WTC11 (cell line): ENCODE data around the gene DUSP9. TPM values are rescaled to one million over a fixed set of nuclear protein-coding genes. Genes with fewer than 3 reads are reported as not detected.

Source experiments
- ATAC-seq: fragments of 200-7000 bp; cut with Tn5 transposase; 2 replicates; pipeline ENCODE4 v1.10.0; 2021; ENCODE audit warnings: mild to moderate bottlenecking, moderate library complexity
- CTCF ChIA-PET: fragments of 300-600 bp; sonication (Branson Sonifier 250); formaldehyde crosslinking; loops from one replicate; lab custom pipeline; 2021; ENCODE audit warnings: antibody characterized with exemption; lab: Charles Lee
- POLR2A ChIA-PET: fragments of 350-600 bp; sonication (Branson Sonifier 250); formaldehyde crosslinking; loops from one replicate; lab custom pipeline; 2021; ENCODE audit warnings: antibody characterized with exemption; lab: Charles Lee
- DNase-seq: peaks from one replicate; pipeline ENCODE4 v3.0.0; 2021; ENCODE audit warnings: low spot score
- H3K27ac Mint-ChIP-seq: 2 replicates; pipeline ENCODE4 v1.8.0; 2021; ENCODE audit warnings: mixed read lengths
- H3K27me3 Mint-ChIP-seq: 2 replicates; pipeline ENCODE4 v1.8.0; 2021; ENCODE audit warnings: low read depth, mild to moderate bottlenecking, moderate library complexity, mixed read lengths
- H3K36me3 Mint-ChIP-seq: 2 replicates; pipeline ENCODE4 v1.8.0; 2021; ENCODE audit warnings: mixed read lengths
- H3K4me1 Mint-ChIP-seq: 2 replicates; pipeline ENCODE4 v1.8.0; 2022; ENCODE audit warnings: mixed read lengths
- H3K4me3 Mint-ChIP-seq: 2 replicates; pipeline ENCODE4 v1.8.0; 2021; ENCODE audit warnings: mild to moderate bottlenecking, moderate library complexity, mixed read lengths
- H3K9me3 Mint-ChIP-seq: 2 replicates; pipeline ENCODE4 v1.8.0; 2021; ENCODE audit warnings: mixed read lengths
- ATF1 ChIP-seq: sonication (generic); formaldehyde crosslinking; IDR thresholded peaks from 2 replicates; pipeline ENCODE4 v1.8.1; 2023; ENCODE audit warnings: mild to moderate bottlenecking, moderate library complexity, missing genetic modification reagents
- CBFB ChIP-seq: sonication (generic); formaldehyde crosslinking; IDR thresholded peaks from 2 replicates; pipeline ENCODE4 v1.8.1; 2022; ENCODE audit warnings: mild to moderate bottlenecking, low read depth, missing genetic modification reagents
- EMX1 ChIP-seq: fragments of 250-450 bp; sonication (Bioruptor Pico); IDR thresholded peaks from 2 replicates; pipeline ENCODE4 v1.8.0; 2021; ENCODE audit warnings: mild to moderate bottlenecking
- ESRRA ChIP-seq: sonication (generic); formaldehyde crosslinking; IDR thresholded peaks from 2 replicates; pipeline ENCODE4 v1.8.1; 2022; ENCODE audit warnings: mild to moderate bottlenecking, missing genetic modification reagents, borderline replicate concordance
- FOXJ3 ChIP-seq: sonication (generic); formaldehyde crosslinking; IDR thresholded peaks from 2 replicates; pipeline ENCODE4 v1.9.0; 2021; ENCODE audit warnings: missing genetic modification reagents, mild to moderate bottlenecking, borderline replicate concordance
- FOXP1 ChIP-seq: sonication (generic); formaldehyde crosslinking; IDR thresholded peaks from 2 replicates; pipeline ENCODE4 v1.8.0; 2022; ENCODE audit warnings: missing genetic modification reagents, mild to moderate bottlenecking, moderate library complexity, borderline replicate concordance
- GABPB1 ChIP-seq: sonication (generic); formaldehyde crosslinking; IDR thresholded peaks from 2 replicates; pipeline ENCODE4 v1.8.1; 2023; ENCODE audit warnings: mild to moderate bottlenecking, missing genetic modification reagents
- IRF2 ChIP-seq: sonication (generic); formaldehyde crosslinking; IDR thresholded peaks from 2 replicates; pipeline ENCODE4 v1.8.0; 2022; ENCODE audit warnings: low read depth, missing genetic modification reagents, borderline replicate concordance
- RELA ChIP-seq: sonication (generic); formaldehyde crosslinking; IDR thresholded peaks from 2 replicates; pipeline ENCODE4 v1.8.1; 2022; ENCODE audit warnings: missing genetic modification reagents, mild to moderate bottlenecking, borderline replicate concordance
- SP1 ChIP-seq: sonication (generic); formaldehyde crosslinking; conservative IDR thresholded peaks from 2 replicates; pipeline ENCODE4 v1.8.1; 2022; ENCODE audit warnings: missing genetic modification reagents
- ZNF121 ChIP-seq: sonication (generic); formaldehyde crosslinking; IDR thresholded peaks from 2 replicates; pipeline ENCODE4 v1.8.0; 2023; ENCODE audit warnings: missing genetic modification reagents
- ZNF396 ChIP-seq: fragments of 250-450 bp; sonication (Bioruptor Pico); IDR thresholded peaks from 2 replicates; pipeline ENCODE4 v1.8.0; 2021; ENCODE audit warnings: mild to moderate bottlenecking, moderate library complexity, borderline replicate concordance
- ZNF416 ChIP-seq: fragments of 250-450 bp; sonication (Bioruptor Pico); IDR thresholded peaks from 2 replicates; pipeline ENCODE4 v1.9.0; 2021; ENCODE audit warnings: mild to moderate bottlenecking, inconsistent platforms
- ZNF423 ChIP-seq: fragments of 250-450 bp; sonication (Bioruptor Pico); IDR thresholded peaks from 2 replicates; pipeline ENCODE4 v2.1.2; 2022; ENCODE audit warnings: mild to moderate bottlenecking, moderate library complexity
- ZNF671 ChIP-seq: fragments of 250-450 bp; sonication (Bioruptor Pico); IDR thresholded peaks from 2 replicates; pipeline ENCODE4 v1.8.0; 2021; ENCODE audit warnings: mild to moderate bottlenecking
- total RNA-seq: library from RNA; stranded (reverse); gene quantifications from 3 replicates; pipeline ENCODE4 v1.2.3, GENCODE V29; 2021
- TF ChIP-seq, protein P1 (sequence below): sonication (generic); formaldehyde crosslinking; conservative IDR thresholded peaks from 2 replicates; pipeline ENCODE4 v1.8.1; 2022; ENCODE audit warnings: mild to moderate bottlenecking, missing genetic modification reagents
- TF ChIP-seq, protein P2 (sequence below): sonication (generic); formaldehyde crosslinking; IDR thresholded peaks from 2 replicates; pipeline ENCODE4 v1.8.1; 2023; ENCODE audit warnings: mild to moderate bottlenecking, missing genetic modification reagents, moderate library complexity
- TF ChIP-seq, protein P3 (sequence below): sonication (generic); formaldehyde crosslinking; IDR thresholded peaks from 2 replicates; pipeline ENCODE4 v1.8.0; 2022; ENCODE audit warnings: mild to moderate bottlenecking, missing genetic modification reagents
- TF ChIP-seq, protein P4 (sequence below): sonication (generic); formaldehyde crosslinking; conservative IDR thresholded peaks from 2 replicates; pipeline ENCODE4 v1.8.1; 2023; ENCODE audit warnings: mild to moderate bottlenecking, low read depth, missing genetic modification reagents, moderate library complexity

Gene DUSP9
- total RNA-seq, 1 experiment from 2014 or later, result 2.5 TPM

DNA sequence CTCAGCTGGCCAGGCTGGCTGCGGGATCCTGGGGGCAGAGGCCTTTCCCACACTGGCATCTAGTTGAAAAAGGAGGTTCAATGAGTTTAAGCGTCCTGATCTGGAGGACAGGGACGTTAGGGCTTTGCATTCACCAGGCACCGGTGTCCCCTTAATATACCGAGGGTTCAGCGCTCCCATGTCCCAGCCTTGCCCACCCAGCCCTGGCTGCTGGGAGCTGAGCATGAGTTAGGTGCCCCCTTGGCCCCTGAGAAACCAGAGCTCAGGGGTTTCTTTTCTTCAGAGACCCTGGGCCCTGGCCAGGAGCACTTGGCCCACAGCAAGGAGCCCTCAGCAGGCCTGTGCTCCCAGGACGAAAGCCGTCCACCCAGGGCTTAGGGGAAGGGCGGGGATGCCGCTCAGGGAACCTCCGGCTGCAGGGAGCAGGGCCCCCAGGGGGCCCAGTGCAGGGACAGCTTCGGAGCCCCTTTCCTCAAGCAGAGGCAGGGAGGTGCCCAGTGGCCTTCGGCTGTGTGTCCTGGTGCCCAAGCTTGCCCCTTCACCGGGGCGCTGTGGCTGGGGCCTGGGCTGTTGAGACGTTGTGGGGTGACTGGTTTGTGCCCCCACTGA lies 20.9 kb upstream of the DUSP9 start:
- TF ChIP-seq ZNF121 (CRISPR knock-in tag) (no peak), ZNF671 (CRISPR knock-in tag) (no peak), FOXP1 (CRISPR knock-in tag) (no peak), EMX1 (CRISPR knock-in tag) (no peak), ESRRA (CRISPR knock-in tag) (no peak)
- Mint-ChIP-seq H3K27ac (no peak overlapping the region), H3K4me3 (no peak overlapping the region), H3K4me1 (no peaks in the 10 kb centered on the region), H3K9me3 (peaks cover 2% of the 10 kb centered on the region; the same call in 1 of the 2 replicates), H3K36me3 (no peaks in the 10 kb centered on the region), H3K27me3 (no peaks in the 10 kb centered on the region; the same call in none of the 2 replicates)
- no peak for ATAC-seq
- CTCF ChIA-PET, result interaction anchor here (2.6 kb wide), 1 partner anchor 10 kb away, joined by 10 read pairs; no protein-coding TSS in a partner anchor
- POLR2A ChIA-PET, result no interaction called here
- no peak for DNase-seq

DNA sequence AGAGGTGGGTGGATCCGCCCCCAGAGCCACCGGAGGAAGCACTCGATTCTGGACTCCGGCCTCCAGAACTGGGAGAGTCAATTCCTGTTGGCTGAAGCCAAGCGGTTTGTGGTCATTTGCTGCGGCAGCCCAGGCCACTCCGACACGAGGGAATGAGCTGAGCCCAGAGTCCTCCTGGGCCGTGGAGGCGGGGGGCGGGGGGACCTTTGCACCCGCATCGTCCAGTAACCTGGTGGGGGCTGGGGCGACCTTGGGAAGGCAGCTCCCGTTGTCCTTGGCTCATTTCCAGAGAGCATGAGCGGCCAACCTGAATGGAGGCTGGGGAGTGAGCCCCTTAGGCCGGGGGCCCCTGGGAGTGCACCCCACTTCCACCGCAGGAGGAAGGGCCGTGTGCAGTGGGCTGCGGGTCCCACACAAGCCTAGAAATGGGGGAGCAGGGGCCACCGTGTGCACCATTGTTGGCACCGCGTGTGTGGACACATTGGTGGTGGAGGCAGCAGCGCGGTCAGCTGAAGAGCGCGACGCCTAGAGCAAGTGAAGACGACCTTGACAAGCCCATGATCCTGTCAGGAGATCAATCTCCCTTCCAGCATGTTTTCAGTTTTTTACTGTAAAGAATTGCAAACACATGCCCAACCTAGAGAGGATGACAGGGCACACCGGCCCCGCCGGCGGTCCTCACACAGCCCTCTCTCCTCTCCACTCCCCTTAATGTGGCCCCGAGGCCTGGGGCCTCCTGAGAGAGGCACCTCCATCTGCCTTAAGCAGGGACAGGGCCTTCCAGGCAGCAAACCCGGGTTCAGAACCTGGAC lies 19.9 kb upstream of the DUSP9 start:
- H3K9me3 Mint-ChIP-seq, result peaks cover 4% of the 10 kb centered on the region; the same call in 1 of the 2 replicates
- H3K4me1 Mint-ChIP-seq, result no peaks in the 10 kb centered on the region
- POLR2A ChIA-PET, result no interaction called here
- peak; percentile 34; the same call in 1 of the 2 replicates for TF ChIP-seq GABPB1 (CRISPR knock-in tag)
- TF ChIP-seq RELA (CRISPR knock-in tag), result no peak
- TF ChIP-seq FOXJ3 (CRISPR knock-in tag), result no peak
- TF ChIP-seq, all 79 proteins: peak for 1
- ATAC-seq (no peak), DNase-seq (no peak)
- Mint-ChIP-seq H3K27ac (no peak overlapping the region), H3K36me3 (no peaks in the 10 kb centered on the region), H3K4me3 (no peak overlapping the region), H3K27me3 (no peaks in the 10 kb centered on the region; the same call in 1 of the 2 replicates)
- CTCF ChIA-PET, result interaction anchor here (2.6 kb wide), 1 partner anchor 9 kb away, joined by 10 read pairs; no protein-coding TSS in a partner anchor

DNA sequence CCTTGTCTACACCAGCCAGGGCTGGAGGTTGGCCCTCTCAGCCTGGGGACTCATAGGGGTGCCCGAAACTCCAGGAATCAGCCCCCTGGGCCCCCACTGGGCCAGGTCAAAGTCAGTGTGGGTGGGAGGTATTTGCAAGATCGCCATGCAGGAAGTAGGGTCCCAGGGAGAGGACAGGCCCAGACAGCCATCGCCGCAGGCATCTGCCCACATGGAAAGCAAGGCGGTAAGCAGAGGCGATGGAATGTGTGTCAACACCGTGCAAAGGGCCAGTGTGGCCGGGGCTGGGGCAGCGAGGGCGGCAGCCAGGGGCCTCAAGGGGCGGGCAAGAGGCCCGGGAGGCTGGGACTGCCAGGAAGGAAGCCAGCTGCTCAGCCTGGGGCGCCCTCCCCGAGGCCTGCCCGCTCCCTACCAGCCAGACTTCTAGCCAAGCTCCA lies 19.3 kb upstream of the DUSP9 start:
- 0 out of 2 replicates have a peak, but pooled peaks have one; percentile 29 for TF ChIP-seq GABPB1 (CRISPR knock-in tag)
- no peak for TF ChIP-seq CBFB
- no peak for TF ChIP-seq ZNF423 (CRISPR knock-in tag)
- H3K4me1 Mint-ChIP-seq, result no peaks in the 10 kb centered on the region
- H3K27me3 Mint-ChIP-seq, result no peaks in the 10 kb centered on the region; the same call in 1 of the 2 replicates
- no peak for DNase-seq
- CTCF ChIA-PET, result interaction anchor here (1.1 kb wide), 1 partner anchor 8 kb away, joined by 6 read pairs; no protein-coding TSS in a partner anchor
- ATAC-seq, result no peak
- no peak overlapping the region for H3K27ac Mint-ChIP-seq
- no peak overlapping the region for H3K4me3 Mint-ChIP-seq
- H3K9me3 Mint-ChIP-seq, result peaks cover 4% of the 10 kb centered on the region; the same call in 1 of the 2 replicates
- POLR2A ChIA-PET, result no interaction called here
- no peaks in the 10 kb centered on the region for H3K36me3 Mint-ChIP-seq

DNA sequence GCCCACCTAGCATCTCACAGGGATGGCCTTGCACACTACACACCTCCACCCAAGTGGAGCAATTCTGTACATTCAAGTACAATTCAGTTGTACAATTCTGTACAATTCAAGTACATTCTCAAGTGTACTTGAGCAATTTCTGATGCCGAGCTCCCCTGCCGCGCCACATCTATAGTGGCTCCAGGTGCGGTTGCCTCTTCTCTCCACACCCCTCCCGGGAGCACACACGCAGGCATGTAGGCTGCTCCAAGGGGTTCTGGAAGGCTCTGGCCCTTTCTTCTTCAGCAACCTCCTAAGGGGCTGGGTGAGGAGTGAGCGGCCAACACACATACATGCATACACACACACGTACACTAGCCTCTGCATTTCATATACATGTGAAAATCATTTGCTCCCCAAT lies 18.9 kb upstream of the DUSP9 start:
- no peaks in the 10 kb centered on the region; the same call in 1 of the 2 replicates for H3K27me3 Mint-ChIP-seq
- DNase-seq, result no peak
- CTCF ChIA-PET, result interaction anchor here (1.1 to 1.7 kb wide), 2 partner anchors 8 to 74 kb away, joined by 4 to 6 read pairs; no protein-coding TSS in a partner anchor
- H3K4me1 Mint-ChIP-seq, result no peaks in the 10 kb centered on the region
- POLR2A ChIA-PET, result no interaction called here
- H3K27ac Mint-ChIP-seq, result no peak overlapping the region
- H3K36me3 Mint-ChIP-seq, result no peaks in the 10 kb centered on the region
- ATAC-seq, result no peak
- peaks cover 4% of the 10 kb centered on the region; the same call in 1 of the 2 replicates for H3K9me3 Mint-ChIP-seq
- no peak overlapping the region for H3K4me3 Mint-ChIP-seq
- no peak for TF ChIP-seq ZNF396 (CRISPR knock-in tag)
- TF ChIP-seq, protein P1, sequence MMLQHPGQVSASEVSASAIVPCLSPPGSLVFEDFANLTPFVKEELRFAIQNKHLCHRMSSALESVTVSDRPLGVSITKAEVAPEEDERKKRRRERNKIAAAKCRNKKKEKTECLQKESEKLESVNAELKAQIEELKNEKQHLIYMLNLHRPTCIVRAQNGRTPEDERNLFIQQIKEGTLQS, result no peak
- no peak for TF ChIP-seq ZNF416 (CRISPR knock-in tag)
- TF ChIP-seq IRF2, result no peak
- TF ChIP-seq, protein P2, sequence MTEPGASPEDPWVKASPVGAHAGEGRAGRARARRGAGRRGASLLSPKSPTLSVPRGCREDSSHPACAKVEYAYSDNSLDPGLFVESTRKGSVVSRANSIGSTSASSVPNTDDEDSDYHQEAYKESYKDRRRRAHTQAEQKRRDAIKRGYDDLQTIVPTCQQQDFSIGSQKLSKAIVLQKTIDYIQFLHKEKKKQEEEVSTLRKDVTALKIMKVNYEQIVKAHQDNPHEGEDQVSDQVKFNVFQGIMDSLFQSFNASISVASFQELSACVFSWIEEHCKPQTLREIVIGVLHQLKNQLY (CRISPR knock-in tag), result no peak
- TF ChIP-seq EMX1 (CRISPR knock-in tag), result no peak
- no peak for TF ChIP-seq RELA (CRISPR knock-in tag)
- TF ChIP-seq FOXJ3 (CRISPR knock-in tag), result no peak
- TF ChIP-seq SP1 (CRISPR knock-in tag), result no peak
- TF ChIP-seq ATF1 (CRISPR knock-in tag), result no peak
- TF ChIP-seq, protein P3, sequence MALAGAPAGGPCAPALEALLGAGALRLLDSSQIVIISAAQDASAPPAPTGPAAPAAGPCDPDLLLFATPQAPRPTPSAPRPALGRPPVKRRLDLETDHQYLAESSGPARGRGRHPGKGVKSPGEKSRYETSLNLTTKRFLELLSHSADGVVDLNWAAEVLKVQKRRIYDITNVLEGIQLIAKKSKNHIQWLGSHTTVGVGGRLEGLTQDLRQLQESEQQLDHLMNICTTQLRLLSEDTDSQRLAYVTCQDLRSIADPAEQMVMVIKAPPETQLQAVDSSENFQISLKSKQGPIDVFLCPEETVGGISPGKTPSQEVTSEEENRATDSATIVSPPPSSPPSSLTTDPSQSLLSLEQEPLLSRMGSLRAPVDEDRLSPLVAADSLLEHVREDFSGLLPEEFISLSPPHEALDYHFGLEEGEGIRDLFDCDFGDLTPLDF (CRISPR knock-in tag), result no peak
- no peak for TF ChIP-seq ZNF671 (CRISPR knock-in tag)
- TF ChIP-seq, protein P4, sequence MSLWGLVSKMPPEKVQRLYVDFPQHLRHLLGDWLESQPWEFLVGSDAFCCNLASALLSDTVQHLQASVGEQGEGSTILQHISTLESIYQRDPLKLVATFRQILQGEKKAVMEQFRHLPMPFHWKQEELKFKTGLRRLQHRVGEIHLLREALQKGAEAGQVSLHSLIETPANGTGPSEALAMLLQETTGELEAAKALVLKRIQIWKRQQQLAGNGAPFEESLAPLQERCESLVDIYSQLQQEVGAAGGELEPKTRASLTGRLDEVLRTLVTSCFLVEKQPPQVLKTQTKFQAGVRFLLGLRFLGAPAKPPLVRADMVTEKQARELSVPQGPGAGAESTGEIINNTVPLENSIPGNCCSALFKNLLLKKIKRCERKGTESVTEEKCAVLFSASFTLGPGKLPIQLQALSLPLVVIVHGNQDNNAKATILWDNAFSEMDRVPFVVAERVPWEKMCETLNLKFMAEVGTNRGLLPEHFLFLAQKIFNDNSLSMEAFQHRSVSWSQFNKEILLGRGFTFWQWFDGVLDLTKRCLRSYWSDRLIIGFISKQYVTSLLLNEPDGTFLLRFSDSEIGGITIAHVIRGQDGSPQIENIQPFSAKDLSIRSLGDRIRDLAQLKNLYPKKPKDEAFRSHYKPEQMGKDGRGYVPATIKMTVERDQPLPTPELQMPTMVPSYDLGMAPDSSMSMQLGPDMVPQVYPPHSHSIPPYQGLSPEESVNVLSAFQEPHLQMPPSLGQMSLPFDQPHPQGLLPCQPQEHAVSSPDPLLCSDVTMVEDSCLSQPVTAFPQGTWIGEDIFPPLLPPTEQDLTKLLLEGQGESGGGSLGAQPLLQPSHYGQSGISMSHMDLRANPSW (CRISPR knock-in tag), result no peak
